Activated naive CD8-positive, alpha-beta T cell (primary cell): ENCODE data around the gene FMNL3.
"Not testable (repeated sequence)": the region's sequence is repeated elsewhere in the genome, so short reads cannot be mapped to it uniquely, and the experiment has no call there.

Source experiments
- H3K27ac Mint-ChIP-seq: one replicate; pipeline ENCODE4 v1.8.0; 2021; ENCODE audit warnings: mixed read lengths
- H3K27me3 Mint-ChIP-seq: one replicate; pipeline ENCODE4 v1.8.0; 2021; ENCODE audit warnings: mixed read lengths
- H3K36me3 Mint-ChIP-seq: one replicate; pipeline ENCODE4 v1.8.0; 2021; ENCODE audit warnings: mixed read lengths
- H3K4me1 Mint-ChIP-seq: one replicate; pipeline ENCODE4 v1.8.0; 2021; ENCODE audit warnings: low read depth, mixed read lengths
- H3K4me3 Mint-ChIP-seq: one replicate; pipeline ENCODE4 v1.8.0; 2021; ENCODE audit warnings: mild to moderate bottlenecking, mixed read lengths
- H3K9me3 Mint-ChIP-seq: one replicate; pipeline ENCODE4 v1.8.0; 2021; ENCODE audit warnings: low read depth, mixed read lengths

The FMNL3 gene

DNA sequence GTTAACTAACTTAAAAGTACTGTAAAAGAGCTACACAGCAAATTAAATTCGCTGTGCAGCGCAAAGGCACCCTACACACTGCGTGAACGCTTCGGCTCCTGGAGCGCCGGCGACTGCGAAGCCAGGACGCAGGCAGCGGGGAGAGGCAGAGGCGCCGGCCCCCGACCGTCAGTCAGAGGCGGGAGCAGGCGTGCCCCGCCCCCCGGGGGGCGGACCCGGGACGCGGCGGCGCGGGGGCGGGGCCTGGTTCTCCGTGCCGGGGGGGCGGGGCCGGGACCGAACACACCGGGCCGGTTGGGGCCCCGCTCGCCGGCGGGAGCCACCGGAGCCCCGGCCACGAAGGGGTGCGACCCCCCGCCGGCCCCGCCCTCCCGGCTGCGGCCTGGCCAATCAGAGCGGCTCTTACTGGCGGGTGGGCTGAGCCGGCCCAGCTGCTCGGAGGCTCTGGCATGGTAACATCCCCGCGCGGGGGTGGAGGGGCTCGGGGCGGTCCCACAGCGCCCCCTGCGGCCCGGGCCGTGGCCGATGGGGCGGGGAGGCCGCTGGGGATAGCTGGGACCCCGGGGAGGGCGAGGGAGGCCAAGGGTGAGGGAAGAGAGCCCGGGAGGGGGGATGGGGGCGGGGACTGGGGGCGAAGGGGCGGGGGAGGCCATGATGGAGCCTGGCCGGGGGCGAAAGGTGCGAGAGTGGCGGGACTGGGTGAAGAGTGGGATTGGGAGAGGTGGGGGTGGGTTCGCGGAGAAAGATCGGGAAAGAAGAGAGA lies 83.9 kb downstream of the FMNL3 start, which contains the start of gene PRPF40B:
Gene PRPF40B, plus strand, starts transcription at position 420 of the 763 bp plus-strand sequence. Its CDS starts 30 bp downstream, at position 450.
- Mint-ChIP-seq H3K27me3 (no peaks in the 10 kb centered on the region), H3K36me3 (no peaks in the 10 kb centered on the region), H3K9me3 (no peaks in the 10 kb centered on the region), H3K4me1 (peaks cover 21% of the 10 kb centered on the region), H3K27ac (peak within 1 kb of the TSS; percentile 93), H3K4me3 (peak within 1 kb of the TSS; percentile 89)

DNA sequence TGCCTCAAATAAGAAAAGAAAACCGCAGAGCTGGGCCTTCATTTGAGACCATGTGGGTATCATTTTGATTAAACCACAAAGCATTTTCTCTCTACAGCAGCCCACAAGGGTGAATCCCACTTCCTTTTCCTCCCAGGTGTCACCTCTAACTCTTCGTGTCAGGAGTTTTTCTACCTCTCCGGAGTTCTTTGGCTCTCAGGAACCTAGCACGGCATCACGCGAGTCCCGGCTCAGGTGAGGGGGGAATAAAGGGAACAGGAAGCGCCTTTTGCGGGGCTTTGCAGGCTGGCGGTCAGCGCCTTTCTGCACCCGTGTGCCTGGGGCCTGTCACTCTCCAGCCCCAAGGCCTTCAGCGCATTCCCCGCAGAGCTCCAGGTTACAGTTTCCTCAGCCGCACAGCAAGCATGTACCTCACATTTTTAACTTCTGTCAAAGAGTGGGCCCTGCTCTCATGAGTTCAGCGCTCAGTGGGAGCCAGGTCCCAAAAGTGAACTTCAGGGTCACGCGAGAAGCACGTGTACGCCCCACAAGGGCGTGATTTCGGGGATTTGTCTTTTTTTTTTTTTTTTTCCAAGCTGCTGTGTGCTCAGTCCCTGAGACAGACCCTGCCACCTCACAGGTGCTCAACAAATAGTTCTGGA lies 84.6 kb downstream of the FMNL3 start:
- Mint-ChIP-seq H3K27ac (peak overlapping the region; percentile 93), H3K4me1 (peaks cover 21% of the 10 kb centered on the region), H3K4me3 (peak overlapping the region; percentile 89)

DNA sequence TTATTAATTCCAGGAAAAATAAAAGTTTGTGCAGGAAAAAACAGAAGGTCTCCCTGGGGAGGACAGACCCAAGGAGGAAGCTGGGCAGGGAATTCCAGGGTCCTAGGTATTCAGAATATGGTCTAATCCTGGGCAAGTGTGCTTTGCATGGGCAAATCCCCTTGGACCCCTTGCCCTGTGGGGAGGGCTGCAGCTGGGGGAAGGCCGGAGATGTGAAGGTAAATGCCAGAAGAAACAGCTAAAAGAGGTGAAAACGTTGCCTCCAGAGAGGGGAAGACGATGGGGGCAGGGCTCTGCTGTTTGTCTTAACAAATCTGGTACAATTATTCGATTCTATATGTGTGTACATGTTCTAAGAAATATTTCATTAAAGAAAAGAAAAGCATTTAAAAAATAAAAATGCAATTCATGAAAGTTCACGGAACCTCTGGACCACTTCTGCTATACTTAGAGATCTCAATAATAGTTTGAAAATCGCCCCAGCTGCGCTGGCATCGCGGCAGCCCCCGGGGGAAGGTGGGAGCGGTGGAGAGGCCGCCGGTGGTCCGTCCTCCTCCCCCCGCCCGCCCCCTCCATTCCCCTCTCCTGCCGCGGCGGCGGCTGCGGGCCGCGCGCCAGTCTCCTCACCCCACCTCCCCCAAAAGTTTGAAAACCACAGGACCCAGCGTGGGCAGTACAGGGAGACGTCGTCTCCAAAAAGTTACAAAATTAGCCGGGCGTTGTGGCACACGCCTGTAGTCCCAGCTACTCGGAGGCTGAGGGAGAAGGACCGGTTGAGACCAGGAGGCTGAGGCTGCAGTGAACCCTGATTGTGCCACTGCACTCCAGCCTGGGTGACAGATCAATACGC lies 85.3 kb downstream of the FMNL3 start:
- Mint-ChIP-seq H3K27ac (peak overlapping the region; percentile 93), H3K36me3 (no peaks in the 10 kb centered on the region), H3K4me1 (peaks cover 21% of the 10 kb centered on the region), H3K27me3 (no peaks in the 10 kb centered on the region), H3K4me3 (peak overlapping the region; percentile 89), H3K9me3 (no peaks in the 10 kb centered on the region)

More for the DNA sequence above, 84.6 kb downstream of the FMNL3 start:
- Mint-ChIP-seq H3K27me3 (no peaks in the 10 kb centered on the region), H3K9me3 (no peaks in the 10 kb centered on the region), H3K36me3 (no peaks in the 10 kb centered on the region)

DNA sequence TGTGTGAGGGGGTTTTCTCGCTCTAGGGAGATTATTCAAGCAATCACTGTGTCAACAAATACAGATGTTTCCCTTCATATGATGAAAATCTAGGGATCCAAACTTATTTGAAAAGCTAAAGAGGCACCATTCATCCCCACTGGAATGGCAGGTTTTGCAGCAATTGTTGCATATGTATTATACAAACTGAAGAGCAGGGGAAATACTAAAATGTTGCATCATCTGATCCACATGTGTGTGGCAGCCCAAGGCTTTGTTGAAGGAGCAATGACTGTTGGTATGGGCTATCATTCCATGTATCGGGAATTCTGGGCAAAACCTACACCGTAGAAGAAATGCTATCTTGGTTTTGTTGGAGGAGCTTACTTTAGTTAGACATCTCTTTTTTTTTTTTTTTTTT lies 87.9 kb downstream of the FMNL3 start:
- Mint-ChIP-seq H3K36me3 (no peaks in the 10 kb centered on the region), H3K27ac (no peak overlapping the region), H3K27me3 (no peaks in the 10 kb centered on the region), H3K4me1 (peaks cover 27% of the 10 kb centered on the region), H3K4me3 (no peak overlapping the region), H3K9me3 (no peaks in the 10 kb centered on the region)

DNA sequence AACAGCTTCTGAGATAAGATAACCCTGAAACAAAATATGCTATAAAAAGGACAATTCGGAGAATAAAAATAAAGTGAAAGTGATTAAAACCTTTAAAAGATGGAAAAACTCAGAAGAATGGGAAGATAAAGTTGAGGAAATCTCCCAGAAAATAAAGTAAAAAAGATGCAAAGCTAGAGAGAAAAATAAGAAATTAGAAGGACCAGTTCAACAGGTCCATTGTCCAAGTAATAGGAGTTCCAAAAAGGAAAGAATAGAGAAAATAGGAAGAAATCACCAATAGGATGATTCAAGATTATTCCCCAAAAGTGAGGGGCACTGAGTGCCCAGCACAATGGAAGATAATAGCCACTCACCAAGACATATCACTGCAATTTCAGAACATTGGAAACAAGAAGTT lies 88.6 kb downstream of the FMNL3 start:
- Mint-ChIP-seq H3K27ac (no peak overlapping the region), H3K36me3 (no peaks in the 10 kb centered on the region), H3K27me3 (no peaks in the 10 kb centered on the region), H3K4me1 (peaks cover 27% of the 10 kb centered on the region), H3K4me3 (no peak overlapping the region), H3K9me3 (no peaks in the 10 kb centered on the region)

DNA sequence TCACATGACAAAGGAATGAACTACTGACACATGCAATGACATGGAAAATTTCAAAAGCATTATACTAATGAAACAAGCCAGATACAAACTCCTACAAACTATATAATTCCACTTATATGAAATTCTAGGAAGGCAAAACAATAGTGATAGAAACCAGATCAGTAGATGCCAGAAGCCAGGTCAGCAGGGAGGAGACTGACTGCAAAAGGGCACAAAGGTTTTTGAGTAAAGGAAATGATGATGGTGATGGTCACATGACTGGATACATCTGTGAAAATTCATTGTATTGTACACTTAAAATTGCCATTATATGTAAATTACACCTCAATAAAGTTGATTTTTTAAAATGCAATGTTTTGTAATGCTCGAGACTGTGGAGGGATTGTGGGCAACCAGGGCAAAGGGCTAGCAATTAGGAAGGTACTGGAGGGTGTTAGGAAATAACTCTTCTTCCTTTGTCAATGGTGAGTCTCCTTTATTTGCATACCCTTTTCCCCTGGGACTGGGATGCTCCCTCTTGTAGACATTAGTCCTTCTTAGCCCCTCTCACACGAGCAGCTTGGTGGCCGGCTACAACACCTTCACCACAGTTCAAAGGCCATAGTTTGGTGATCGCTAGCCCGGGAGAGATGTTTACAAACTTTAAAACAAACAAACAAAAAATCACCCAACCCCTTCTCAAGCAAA lies 90.5 kb downstream of the FMNL3 start:
- no peak overlapping the region for H3K4me3 Mint-ChIP-seq
- H3K9me3 Mint-ChIP-seq = no peaks in the 10 kb centered on the region
- peaks cover 4% of the 10 kb centered on the region for H3K36me3 Mint-ChIP-seq

DNA sequence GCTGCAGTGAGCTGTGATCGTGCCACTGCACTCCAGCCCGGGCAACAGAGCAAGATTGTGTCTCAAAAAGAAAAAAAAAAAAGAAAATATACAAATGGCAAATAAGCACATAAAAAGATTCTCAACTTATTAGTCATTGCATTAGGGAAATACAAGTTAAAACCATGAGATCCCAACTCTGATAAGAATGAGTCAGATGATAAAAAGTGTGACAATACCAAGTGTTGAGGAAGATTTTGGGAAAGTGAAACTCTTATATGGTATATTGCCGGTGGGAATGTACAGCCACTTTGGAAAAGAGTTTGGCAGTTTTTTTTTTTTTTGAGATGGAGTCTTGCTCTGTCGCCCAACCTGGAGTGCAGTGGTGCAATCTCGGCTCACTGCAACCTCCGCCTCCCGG lies 91.5 kb downstream of the FMNL3 start:
- H3K36me3 Mint-ChIP-seq = peaks cover 4% of the 10 kb centered on the region
- H3K4me1 Mint-ChIP-seq = peaks cover 8% of the 10 kb centered on the region
- no peak overlapping the region for H3K27ac Mint-ChIP-seq
- H3K4me3 Mint-ChIP-seq = no peak overlapping the region
- H3K9me3 Mint-ChIP-seq = no peaks in the 10 kb centered on the region
- H3K27me3 Mint-ChIP-seq = peaks cover 3% of the 10 kb centered on the region

More for the DNA sequence above, 90.5 kb downstream of the FMNL3 start:
- Mint-ChIP-seq H3K4me1 (peaks cover 16% of the 10 kb centered on the region), H3K27me3 (peaks cover 3% of the 10 kb centered on the region), H3K27ac (no peak overlapping the region)

DNA sequence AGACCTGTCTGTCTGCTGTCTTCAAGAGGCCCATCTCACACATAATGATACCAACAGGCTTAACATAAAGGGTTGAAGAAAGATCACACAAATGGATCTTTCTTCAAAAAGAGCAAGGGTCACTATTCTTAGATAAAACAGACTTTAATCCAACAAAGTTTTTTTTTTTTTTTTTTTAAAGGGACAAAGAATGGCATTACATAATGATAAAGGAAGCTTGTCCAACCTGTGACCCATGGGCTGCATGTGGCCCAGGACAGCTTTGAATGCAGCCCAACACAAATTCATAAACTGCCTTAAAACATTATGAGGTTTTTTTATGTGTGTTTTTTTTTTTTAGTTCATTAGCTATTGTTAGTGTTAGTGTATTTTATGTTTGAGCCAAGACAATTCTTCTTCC lies 95.0 kb downstream of the FMNL3 start:
- H3K27ac Mint-ChIP-seq = no peak overlapping the region
- H3K9me3 Mint-ChIP-seq = no peaks in the 10 kb centered on the region
- H3K4me1 Mint-ChIP-seq = peaks cover 6% of the 10 kb centered on the region
- no peak overlapping the region for H3K4me3 Mint-ChIP-seq
- peaks cover 3% of the 10 kb centered on the region for H3K27me3 Mint-ChIP-seq
- H3K36me3 Mint-ChIP-seq = peaks cover 4% of the 10 kb centered on the region

DNA sequence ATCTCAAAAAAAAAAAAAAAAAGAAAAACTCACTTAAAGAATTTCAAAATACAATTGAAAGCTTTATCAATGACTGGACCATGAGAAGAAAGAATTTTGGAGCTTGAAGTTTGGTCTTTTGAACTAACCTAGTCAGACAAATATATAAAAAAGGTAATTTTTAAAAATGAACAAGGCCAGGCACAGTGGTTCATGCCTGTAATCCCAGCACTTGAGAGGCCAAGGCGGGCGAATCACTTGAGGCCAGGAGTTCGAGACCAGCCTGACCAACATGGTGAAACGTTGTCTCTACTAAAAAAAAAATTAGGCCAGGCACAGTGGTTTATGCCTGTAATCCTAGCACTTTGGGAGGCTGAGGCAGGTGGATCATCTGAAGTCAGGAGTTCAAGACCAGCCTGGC lies 96.4 kb downstream of the FMNL3 start:
- H3K27me3 Mint-ChIP-seq, H3K27ac Mint-ChIP-seq, H3K4me1 Mint-ChIP-seq, H3K4me3 Mint-ChIP-seq, H3K9me3 Mint-ChIP-seq, H3K36me3 Mint-ChIP-seq: not testable (repeated sequence)

DNA sequence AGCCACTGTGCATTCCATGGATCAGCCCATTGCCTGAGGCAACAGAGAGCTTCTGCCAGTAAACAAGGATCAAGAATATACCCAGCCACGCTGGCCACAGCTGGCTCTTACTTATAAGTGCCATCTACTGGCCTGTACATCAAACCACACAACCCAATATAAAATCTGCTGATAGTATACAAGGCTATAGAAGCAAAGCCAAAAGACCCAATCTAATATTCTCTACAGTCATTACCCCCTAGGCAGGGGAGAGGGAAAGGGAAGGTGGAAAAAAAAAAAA lies 97.4 kb downstream of the FMNL3 start:
- no peaks in the 10 kb centered on the region for H3K9me3 Mint-ChIP-seq
- peaks cover 4% of the 10 kb centered on the region for H3K36me3 Mint-ChIP-seq
- H3K4me1 Mint-ChIP-seq = peaks cover 4% of the 10 kb centered on the region
- H3K27me3 Mint-ChIP-seq = peaks cover 3% of the 10 kb centered on the region
- H3K4me3 Mint-ChIP-seq = no peak overlapping the region
- no peak overlapping the region for H3K27ac Mint-ChIP-seq

DNA sequence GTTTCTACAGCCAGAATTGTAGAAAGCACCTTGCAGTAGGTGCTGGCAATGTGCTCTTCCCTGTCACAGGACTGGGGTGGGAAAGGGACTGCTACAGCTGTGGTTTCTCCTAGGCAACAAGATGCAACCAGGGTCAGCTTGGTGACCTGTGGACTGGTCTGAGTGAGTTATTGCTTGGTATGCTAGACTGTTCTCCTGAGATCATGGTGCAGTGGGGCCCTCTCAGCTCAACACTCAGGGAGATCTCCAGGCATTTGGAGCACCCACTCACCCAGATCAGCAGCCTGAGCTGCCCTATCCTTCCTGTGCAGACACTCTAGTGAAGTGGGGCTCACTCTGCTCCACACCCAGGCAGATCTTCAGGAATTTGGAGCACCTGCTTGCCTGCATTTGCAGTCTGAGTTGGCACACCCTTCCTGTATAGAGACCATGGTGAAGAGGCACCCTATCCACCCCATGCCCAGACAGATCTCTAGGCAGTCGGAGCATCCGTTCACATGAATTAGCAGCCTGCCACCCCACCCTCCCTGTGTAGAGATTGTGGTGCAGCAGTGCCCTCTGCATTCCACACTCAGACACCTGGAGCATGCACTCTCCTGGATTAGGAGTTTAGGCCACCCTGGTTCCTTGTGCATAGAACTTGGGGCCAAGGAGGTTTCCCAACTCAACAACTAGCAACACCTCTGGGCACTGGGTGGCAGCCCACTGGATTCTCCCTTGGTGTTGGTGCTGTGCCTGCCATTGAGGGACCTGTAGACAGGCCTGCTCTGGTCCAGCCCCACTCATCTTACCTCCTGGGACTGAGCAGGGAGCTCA lies 97.9 kb downstream of the FMNL3 start:
- Mint-ChIP-seq H3K4me1 (peaks cover 4% of the 10 kb centered on the region), H3K27me3 (peaks cover 3% of the 10 kb centered on the region), H3K36me3 (peaks cover 4% of the 10 kb centered on the region)

DNA sequence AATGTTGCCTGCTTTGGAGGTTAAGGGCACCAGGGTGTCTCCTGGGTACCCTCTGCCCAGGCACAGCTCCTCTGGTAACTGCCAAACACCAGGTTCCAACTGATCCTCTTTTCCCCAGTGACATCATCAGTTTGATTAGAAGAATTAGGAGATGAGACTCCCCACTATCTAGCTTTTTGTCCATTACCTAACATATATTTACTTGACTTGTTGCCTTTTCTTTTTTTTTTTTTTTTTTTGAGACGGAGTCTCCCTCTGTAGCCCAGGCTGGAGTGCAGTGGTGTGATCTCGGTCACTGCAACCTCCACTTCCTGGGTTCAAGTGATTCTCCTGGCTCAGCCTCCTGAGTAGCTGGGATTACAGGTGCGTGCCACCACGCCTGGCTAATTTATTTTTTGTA lies 101.7 kb downstream of the FMNL3 start, which contains the start of gene FAM186B:
Gene FAM186B, minus strand, starts transcription at position 101 of the 400 bp plus-strand sequence. CDS start 162 bp downstream, outside the sequence.
- not testable (repeated sequence) for H3K4me1 Mint-ChIP-seq, H3K36me3 Mint-ChIP-seq, H3K4me3 Mint-ChIP-seq, H3K27ac Mint-ChIP-seq, H3K27me3 Mint-ChIP-seq, H3K9me3 Mint-ChIP-seq

More for the DNA sequence above, 97.9 kb downstream of the FMNL3 start:
- Mint-ChIP-seq H3K27ac (no peak overlapping the region), H3K4me3 (no peak overlapping the region), H3K9me3 (no peaks in the 10 kb centered on the region)

DNA sequence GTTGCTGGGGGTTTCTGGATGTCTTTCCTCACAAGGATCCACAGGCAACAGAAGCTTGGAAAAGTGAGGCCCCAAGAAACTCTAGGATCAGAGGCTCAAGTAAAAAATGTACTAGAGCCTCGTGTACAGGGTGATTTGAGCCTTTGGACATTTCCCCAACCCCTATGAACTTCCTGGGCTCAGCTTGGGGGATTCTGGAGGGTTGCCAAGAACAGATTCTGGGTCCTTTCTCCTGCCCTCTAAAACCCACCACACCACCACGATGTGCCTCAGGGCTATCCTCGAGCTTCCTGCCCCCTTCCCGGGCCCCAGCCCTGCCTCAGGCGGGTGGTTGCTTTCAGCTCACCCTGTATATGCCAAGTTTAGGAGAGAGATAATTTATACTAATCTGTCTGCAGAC lies 102.3 kb downstream of the FMNL3 start:
- no peak overlapping the region for H3K27ac Mint-ChIP-seq

DNA sequence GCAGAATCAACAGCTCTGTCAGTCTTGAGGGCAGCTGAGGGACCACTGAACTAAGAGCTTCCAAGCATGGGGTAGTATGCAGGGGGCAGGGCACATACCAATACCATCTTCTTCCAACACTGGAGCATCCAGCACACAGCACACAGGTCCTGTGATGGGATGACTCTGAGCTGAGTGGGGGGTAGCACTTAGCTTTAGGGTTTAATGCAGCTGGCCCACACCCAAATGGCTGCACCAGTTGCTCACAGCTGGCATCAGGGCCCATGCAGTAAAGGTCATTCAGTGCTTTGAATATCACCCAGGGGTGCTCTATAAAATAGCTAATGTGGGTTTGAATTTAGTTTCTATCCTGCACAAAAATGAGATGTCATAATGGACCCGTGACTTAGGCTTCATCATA lies 103.5 kb downstream of the FMNL3 start:
- Mint-ChIP-seq H3K27ac (no peak overlapping the region), H3K9me3 (no peaks in the 10 kb centered on the region), H3K27me3 (no peaks in the 10 kb centered on the region), H3K4me1 (peaks cover 4% of the 10 kb centered on the region), H3K4me3 (no peak overlapping the region), H3K36me3 (no peaks in the 10 kb centered on the region)

More for the DNA sequence above, 102.3 kb downstream of the FMNL3 start:
- H3K4me3 Mint-ChIP-seq = no peak overlapping the region
- H3K27me3 Mint-ChIP-seq = no peaks in the 10 kb centered on the region
- H3K9me3 Mint-ChIP-seq = no peaks in the 10 kb centered on the region
- no peaks in the 10 kb centered on the region for H3K36me3 Mint-ChIP-seq
- H3K4me1 Mint-ChIP-seq = peaks cover 4% of the 10 kb centered on the region
